ENCODE measurements around the gene ANAPC2.
A peak's percentile ranks its signal among the peaks of the same experiment; 100 is the strongest.

The ANAPC2 gene

DNA sequence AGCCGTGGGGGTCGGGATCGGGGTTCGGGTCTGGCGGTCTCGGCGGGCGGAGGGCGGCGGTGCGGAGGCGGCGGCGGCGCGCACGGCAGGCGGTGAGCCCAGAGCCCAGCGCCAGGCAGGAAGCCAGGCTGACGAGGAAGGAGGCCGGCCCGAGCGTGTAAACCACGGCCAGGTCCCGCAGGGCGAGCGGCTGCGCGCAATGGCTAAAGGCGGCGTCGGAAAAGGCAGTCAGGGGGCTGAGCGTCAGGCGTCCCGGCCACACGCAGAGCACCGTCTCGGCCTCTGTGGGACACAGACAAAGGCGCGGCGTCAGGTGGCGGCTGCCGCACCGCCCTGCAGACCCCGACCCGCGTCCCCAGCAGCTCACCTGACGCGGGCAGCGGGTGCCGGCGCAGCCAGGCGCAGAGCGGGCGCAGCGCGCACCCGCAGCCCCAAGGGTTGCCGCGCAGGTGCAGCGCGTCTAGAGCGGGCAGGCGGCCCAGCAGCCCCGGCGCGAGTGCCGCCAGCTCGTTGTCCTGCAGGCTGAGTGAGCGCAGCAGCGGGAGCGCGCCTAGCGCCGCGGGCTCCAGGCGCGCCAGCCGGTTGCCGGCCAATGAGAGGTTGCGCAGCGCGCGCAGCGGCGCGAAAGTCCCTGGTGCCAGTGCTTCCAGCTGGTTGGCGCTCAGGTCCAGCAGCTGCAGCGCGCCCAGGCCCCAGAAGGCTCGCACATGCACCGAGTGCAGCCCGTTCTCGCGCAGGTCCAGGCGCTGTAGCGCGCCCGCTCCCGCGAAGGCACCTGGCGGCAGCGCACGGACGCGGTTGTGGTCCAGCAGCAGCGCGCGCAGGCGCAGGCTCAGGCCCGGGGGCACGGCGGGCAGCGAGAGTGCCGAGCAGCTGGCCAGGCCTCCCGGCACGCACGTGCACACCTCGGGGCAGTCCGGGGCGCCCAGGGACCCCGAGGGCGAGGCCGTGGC, 19.2 kb downstream of the ANAPC2 start:
- peak overlapping the region; percentile 67 for H3K4me3 ChIP-seq
- no peak for DNase-seq (ENCODE audit: low spot score)
- no peak overlapping the region for H3K27ac ChIP-seq
- TF ChIP-seq, protein P1, sequence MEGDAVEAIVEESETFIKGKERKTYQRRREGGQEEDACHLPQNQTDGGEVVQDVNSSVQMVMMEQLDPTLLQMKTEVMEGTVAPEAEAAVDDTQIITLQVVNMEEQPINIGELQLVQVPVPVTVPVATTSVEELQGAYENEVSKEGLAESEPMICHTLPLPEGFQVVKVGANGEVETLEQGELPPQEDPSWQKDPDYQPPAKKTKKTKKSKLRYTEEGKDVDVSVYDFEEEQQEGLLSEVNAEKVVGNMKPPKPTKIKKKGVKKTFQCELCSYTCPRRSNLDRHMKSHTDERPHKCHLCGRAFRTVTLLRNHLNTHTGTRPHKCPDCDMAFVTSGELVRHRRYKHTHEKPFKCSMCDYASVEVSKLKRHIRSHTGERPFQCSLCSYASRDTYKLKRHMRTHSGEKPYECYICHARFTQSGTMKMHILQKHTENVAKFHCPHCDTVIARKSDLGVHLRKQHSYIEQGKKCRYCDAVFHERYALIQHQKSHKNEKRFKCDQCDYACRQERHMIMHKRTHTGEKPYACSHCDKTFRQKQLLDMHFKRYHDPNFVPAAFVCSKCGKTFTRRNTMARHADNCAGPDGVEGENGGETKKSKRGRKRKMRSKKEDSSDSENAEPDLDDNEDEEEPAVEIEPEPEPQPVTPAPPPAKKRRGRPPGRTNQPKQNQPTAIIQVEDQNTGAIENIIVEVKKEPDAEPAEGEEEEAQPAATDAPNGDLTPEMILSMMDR (IDR thresholded peaks at IDR 0.05) = no peak

- peak overlapping the region; percentile 67 for H3K4me3 ChIP-seq
- TF ChIP-seq, protein P1 (IDR thresholded peaks at IDR 0.05) = no peak
- no peak for DNase-seq (ENCODE audit: low spot score)
- H3K27ac ChIP-seq = no peak overlapping the region
Measured at GRCh38 chr9:137168573-137168903, 19.8 kb downstream of the ANAPC2 start.

DNA sequence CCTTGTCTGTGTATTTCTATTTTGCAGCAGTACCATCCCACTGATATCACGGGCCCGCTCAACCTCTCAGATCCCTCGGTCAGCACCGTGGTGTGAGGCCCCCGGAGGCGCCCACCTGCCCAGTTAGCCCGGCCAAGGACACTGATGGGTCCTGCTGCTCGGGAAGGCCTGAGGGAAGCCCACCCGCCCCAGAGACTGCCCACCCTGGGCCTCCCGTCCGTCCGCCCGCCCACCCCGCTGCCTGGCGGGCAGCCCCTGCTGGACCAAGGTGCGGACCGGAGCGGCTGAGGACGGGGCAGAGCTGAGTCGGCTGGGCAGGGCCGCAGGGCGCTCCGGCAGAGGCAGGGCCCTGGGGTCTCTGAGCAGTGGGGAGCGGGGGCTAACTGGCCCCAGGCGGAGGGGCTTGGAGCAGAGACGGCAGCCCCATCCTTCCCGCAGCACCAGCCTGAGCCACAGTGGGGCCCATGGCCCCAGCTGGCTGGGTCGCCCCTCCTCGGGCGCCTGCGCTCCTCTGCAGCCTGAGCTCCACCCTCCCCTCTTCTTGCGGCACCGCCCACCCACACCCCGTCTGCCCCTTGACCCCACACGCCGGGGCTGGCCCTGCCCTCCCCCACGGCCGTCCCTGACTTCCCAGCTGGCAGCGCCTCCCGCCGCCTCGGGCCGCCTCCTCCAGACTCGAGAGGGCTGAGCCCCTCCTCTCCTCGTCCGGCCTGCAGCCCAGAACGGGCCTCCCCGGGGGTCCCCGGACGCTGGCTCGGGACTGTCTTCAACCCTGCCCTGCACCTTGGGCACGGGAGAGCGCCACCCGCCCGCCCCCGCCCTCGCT, 20.4 kb downstream of the ANAPC2 start:
- Histone ChIP-seq H3K4me3 (peak overlapping the region; percentile 67), H3K27ac (no peak overlapping the region)
- DNase-seq (ENCODE audit: low spot score) = no peak
- TF ChIP-seq, protein P1 (IDR thresholded peaks at IDR 0.05) = no peak

DNA sequence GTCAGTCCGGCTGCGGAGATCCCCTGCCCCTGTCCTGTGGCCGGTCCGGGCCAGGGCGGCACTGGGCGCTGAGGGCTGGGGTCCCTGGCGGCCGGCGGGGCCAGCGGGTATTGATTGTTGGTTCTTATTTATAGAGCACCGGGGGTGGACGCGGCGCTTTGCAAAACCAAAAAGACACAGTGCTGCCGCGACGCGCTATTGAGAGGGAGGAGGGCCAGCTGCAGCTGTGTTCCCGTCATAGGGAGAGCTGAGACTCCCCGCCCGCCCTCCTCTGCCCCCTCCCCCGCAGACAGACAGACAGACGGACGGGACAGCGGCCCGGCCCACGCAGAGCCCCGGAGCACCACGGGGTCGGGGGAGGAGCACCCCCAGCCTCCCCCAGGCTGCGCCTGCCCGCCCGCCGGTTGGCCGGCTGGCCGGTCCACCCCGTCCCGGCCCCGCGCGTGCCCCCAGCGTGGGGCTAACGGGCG, 21.0 kb downstream of the ANAPC2 start:
- peak overlapping the region; percentile 67 for H3K4me3 ChIP-seq
- TF ChIP-seq, protein P1 (IDR thresholded peaks at IDR 0.05) = no peak
- no peak for DNase-seq (ENCODE audit: low spot score)
- no peak overlapping the region for H3K27ac ChIP-seq

- no peak overlapping the region for H3K27ac ChIP-seq
- DNase-seq (ENCODE audit: low spot score) = no peak
- TF ChIP-seq, protein P1 (IDR thresholded peaks at IDR 0.05) = no peak
- no peak overlapping the region for H3K4me3 ChIP-seq
Measured at GRCh38 chr9:137166380-137167229, 21.8 kb downstream of the ANAPC2 start.

DNA sequence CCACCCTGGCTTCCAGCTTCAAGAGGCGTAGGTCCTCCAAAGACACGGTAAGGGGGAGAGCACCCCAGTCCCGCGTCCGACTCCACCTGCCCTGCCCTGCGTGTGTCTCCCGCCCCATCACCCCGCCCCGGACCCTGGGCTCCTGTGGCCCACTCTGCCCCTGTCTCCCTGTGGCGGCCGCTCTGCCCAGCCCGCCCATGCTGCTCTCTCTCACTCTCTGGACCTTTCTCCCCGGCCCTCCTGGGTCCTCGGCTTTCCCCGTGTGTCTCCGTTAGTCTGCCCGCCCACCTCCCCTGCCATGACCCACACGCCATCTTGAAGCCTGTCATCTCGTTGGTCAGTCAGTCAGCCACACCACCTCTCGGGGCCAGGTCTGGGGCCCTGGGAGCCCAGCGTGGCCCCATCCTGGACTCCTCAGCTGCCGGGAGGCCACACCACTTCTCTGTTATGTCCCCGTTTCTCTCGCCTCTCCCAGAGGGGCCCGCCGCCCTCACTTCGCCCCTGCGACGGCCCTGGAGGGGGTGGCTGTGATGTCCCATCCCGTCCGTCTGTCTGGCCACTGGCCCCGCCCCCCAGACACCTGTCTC, 23.0 kb downstream of the ANAPC2 start:
- H3K27ac ChIP-seq = no peak overlapping the region
- TF ChIP-seq, protein P1 (IDR thresholded peaks at IDR 0.05) = no peak
- DNase-seq (ENCODE audit: low spot score) = no peak
- no peak overlapping the region for H3K4me3 ChIP-seq
